ENCODE results near the gene GPLD1. TPM values are rescaled to one million over a fixed set of nuclear protein-coding genes. Genes with fewer than 3 reads are reported as not detected.

The GPLD1 gene
- total and polyA plus RNA-seq, 2 experiments from 2014 or later = 3.8 to 11.1 TPM

GRCh38 chr6:24455061-24455460 lies 34.3 kb downstream of the GPLD1 start:
- TF ChIP-seq CTCF (conservative IDR thresholded peaks at IDR 0.05; ENCODE audit: low read depth in 2 of 2) (no peak), POLR2AphosphoS5 (IDR thresholded peaks at IDR 0.05; ENCODE audit: low read depth) (no peak), CREB1 (CRISPR knock-in tag; IDR thresholded peaks at IDR 0.05; ENCODE audit: low read depth) (no peak), NANOG (IDR thresholded peaks at IDR 0.05; ENCODE audit: borderline replicate concordance) (no peak), EZH2phosphoT487 (IDR thresholded peaks at IDR 0.05; ENCODE audit: unreplicated experiment) (no peak), EZH2 (IDR thresholded peaks at IDR 0.05; ENCODE audit: low read depth, unreplicated experiment) (no peak), ZNF114 (CRISPR knock-in tag; IDR thresholded peaks at IDR 0.05) (no peak), STAT1 (IDR thresholded peaks at IDR 0.05; ENCODE audit: unreplicated experiment) (no peak), ZNF331 (CRISPR knock-in tag; IDR thresholded peaks at IDR 0.05; ENCODE audit: low read depth) (no peak), JUNB (IDR thresholded peaks at IDR 0.05; ENCODE audit: unreplicated experiment) (no peak)
- TF ChIP-seq, protein P1, sequence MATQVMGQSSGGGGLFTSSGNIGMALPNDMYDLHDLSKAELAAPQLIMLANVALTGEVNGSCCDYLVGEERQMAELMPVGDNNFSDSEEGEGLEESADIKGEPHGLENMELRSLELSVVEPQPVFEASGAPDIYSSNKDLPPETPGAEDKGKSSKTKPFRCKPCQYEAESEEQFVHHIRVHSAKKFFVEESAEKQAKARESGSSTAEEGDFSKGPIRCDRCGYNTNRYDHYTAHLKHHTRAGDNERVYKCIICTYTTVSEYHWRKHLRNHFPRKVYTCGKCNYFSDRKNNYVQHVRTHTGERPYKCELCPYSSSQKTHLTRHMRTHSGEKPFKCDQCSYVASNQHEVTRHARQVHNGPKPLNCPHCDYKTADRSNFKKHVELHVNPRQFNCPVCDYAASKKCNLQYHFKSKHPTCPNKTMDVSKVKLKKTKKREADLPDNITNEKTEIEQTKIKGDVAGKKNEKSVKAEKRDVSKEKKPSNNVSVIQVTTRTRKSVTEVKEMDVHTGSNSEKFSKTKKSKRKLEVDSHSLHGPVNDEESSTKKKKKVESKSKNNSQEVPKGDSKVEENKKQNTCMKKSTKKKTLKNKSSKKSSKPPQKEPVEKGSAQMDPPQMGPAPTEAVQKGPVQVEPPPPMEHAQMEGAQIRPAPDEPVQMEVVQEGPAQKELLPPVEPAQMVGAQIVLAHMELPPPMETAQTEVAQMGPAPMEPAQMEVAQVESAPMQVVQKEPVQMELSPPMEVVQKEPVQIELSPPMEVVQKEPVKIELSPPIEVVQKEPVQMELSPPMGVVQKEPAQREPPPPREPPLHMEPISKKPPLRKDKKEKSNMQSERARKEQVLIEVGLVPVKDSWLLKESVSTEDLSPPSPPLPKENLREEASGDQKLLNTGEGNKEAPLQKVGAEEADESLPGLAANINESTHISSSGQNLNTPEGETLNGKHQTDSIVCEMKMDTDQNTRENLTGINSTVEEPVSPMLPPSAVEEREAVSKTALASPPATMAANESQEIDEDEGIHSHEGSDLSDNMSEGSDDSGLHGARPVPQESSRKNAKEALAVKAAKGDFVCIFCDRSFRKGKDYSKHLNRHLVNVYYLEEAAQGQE (IDR thresholded peaks at IDR 0.05; ENCODE audit: unreplicated experiment) = no peak
- TF ChIP-seq, protein P2, sequence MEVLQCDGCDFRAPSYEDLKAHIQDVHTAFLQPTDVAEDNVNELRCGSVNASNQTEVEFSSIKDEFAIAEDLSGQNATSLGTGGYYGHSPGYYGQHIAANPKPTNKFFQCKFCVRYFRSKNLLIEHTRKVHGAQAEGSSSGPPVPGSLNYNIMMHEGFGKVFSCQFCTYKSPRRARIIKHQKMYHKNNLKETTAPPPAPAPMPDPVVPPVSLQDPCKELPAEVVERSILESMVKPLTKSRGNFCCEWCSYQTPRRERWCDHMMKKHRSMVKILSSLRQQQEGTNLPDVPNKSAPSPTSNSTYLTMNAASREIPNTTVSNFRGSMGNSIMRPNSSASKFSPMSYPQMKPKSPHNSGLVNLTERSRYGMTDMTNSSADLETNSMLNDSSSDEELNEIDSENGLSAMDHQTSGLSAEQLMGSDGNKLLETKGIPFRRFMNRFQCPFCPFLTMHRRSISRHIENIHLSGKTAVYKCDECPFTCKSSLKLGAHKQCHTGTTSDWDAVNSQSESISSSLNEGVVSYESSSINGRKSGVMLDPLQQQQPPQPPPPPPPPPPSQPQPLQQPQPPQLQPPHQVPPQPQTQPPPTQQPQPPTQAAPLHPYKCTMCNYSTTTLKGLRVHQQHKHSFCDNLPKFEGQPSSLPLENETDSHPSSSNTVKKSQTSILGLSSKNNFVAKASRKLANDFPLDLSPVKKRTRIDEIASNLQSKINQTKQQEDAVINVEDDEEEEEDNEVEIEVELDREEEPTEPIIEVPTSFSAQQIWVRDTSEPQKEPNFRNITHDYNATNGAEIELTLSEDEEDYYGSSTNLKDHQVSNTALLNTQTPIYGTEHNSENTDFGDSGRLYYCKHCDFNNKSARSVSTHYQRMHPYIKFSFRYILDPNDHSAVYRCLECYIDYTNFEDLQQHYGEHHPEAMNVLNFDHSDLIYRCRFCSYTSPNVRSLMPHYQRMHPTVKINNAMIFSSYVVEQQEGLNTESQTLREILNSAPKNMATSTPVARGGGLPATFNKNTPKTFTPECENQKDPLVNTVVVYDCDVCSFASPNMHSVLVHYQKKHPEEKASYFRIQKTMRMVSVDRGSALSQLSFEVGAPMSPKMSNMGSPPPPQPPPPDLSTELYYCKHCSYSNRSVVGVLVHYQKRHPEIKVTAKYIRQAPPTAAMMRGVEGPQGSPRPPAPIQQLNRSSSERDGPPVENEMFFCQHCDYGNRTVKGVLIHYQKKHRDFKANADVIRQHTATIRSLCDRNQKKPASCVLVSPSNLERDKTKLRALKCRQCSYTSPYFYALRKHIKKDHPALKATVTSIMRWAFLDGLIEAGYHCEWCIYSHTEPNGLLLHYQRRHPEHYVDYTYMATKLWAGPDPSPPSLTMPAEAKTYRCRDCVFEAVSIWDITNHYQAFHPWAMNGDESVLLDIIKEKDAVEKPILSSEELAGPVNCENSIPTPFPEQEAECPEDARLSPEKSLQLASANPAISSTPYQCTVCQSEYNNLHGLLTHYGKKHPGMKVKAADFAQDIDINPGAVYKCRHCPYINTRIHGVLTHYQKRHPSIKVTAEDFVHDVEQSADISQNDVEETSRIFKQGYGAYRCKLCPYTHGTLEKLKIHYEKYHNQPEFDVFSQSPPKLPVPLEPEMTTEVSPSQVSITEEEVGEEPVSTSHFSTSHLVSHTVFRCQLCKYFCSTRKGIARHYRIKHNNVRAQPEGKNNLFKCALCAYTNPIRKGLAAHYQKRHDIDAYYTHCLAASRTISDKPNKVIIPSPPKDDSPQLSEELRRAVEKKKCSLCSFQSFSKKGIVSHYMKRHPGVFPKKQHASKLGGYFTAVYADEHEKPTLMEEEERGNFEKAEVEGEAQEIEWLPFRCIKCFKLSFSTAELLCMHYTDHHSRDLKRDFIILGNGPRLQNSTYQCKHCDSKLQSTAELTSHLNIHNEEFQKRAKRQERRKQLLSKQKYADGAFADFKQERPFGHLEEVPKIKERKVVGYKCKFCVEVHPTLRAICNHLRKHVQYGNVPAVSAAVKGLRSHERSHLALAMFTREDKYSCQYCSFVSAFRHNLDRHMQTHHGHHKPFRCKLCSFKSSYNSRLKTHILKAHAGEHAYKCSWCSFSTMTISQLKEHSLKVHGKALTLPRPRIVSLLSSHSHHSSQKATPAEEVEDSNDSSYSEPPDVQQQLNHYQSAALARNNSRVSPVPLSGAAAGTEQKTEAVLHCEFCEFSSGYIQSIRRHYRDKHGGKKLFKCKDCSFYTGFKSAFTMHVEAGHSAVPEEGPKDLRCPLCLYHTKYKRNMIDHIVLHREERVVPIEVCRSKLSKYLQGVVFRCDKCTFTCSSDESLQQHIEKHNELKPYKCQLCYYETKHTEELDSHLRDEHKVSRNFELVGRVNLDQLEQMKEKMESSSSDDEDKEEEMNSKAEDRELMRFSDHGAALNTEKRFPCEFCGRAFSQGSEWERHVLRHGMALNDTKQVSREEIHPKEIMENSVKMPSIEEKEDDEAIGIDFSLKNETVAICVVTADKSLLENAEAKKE (CRISPR knock-in tag; IDR thresholded peaks at IDR 0.05) = no peak
- TF ChIP-seq, protein P3, sequence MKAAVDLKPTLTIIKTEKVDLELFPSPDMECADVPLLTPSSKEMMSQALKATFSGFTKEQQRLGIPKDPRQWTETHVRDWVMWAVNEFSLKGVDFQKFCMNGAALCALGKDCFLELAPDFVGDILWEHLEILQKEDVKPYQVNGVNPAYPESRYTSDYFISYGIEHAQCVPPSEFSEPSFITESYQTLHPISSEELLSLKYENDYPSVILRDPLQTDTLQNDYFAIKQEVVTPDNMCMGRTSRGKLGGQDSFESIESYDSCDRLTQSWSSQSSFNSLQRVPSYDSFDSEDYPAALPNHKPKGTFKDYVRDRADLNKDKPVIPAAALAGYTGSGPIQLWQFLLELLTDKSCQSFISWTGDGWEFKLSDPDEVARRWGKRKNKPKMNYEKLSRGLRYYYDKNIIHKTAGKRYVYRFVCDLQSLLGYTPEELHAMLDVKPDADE (IDR thresholded peaks at IDR 0.05) = no peak

More at GRCh38 chr6:24455061-24455460, 34.3 kb downstream of the GPLD1 start:
- ATAC-seq (peak; percentile 64), DNase-seq (ENCODE audit: low spot score) (peak; percentile 18)
- no peak overlapping the region for H3K27ac ChIP-seq (ENCODE audit: low read depth)
- Mint-ChIP-seq H3K27me3 (ENCODE audit: insufficient read depth, low read depth, poor library complexity) (peaks cover 2% of the 10 kb centered on the region), H3K4me1 (0 out of 3 replicates have a peak, but pooled peaks cover 2% of the 10 kb centered on the region), H3K27ac (no peak overlapping the region), H3K9me3 (no peaks in the 10 kb centered on the region), H3K36me3 (ENCODE audit: low read depth) (no peaks in the 10 kb centered on the region), H3K4me3 (no peak overlapping the region)
- H3K4me2 ChIP-seq = no peak overlapping the region
- no peaks in the 10 kb centered on the region for H3K79me2 ChIP-seq (replicated peaks; ENCODE audit: insufficient read depth)
- H3K27me3 ChIP-seq (ENCODE audit: insufficient read depth) = no peaks in the 10 kb centered on the region
- no peaks in the 10 kb centered on the region for H3K9me2 ChIP-seq (ENCODE audit: insufficient read depth)
- no peaks in the 10 kb centered on the region for H3K4me1 ChIP-seq (ENCODE audit: insufficient read depth)
- H3K4me3 ChIP-seq = no peak overlapping the region
- no peaks in the 10 kb centered on the region for H3K36me3 ChIP-seq (ENCODE audit: insufficient read depth)
- H3F3A ChIP-seq (replicated peaks; ENCODE audit: low read depth) = no peaks in the 10 kb centered on the region
- no peaks in the 10 kb centered on the region; the same call in 1 of the 2 replicates for H4K20me1 ChIP-seq (replicated peaks; ENCODE audit: insufficient read depth)
- no peak overlapping the region for H2AFZ ChIP-seq

Measured in GM23338 (cell line).